ENCODE measurements around the gene RPS17. TPM values are rescaled to one million over a fixed set of nuclear protein-coding genes. Genes with fewer than 3 reads are reported as not detected.
"Not testable (repeated sequence)": the region's sequence is repeated elsewhere in the genome, so short reads cannot be mapped to it uniquely, and the experiment has no call there.

RPS17 gene
- total and polyA plus RNA-seq, 10 of the 15 experiments (the other 5 are each of a cell fraction or from before 2014, with no cell fraction given), result 1,223 to 7,871 (median 3,879) TPM

DNA sequence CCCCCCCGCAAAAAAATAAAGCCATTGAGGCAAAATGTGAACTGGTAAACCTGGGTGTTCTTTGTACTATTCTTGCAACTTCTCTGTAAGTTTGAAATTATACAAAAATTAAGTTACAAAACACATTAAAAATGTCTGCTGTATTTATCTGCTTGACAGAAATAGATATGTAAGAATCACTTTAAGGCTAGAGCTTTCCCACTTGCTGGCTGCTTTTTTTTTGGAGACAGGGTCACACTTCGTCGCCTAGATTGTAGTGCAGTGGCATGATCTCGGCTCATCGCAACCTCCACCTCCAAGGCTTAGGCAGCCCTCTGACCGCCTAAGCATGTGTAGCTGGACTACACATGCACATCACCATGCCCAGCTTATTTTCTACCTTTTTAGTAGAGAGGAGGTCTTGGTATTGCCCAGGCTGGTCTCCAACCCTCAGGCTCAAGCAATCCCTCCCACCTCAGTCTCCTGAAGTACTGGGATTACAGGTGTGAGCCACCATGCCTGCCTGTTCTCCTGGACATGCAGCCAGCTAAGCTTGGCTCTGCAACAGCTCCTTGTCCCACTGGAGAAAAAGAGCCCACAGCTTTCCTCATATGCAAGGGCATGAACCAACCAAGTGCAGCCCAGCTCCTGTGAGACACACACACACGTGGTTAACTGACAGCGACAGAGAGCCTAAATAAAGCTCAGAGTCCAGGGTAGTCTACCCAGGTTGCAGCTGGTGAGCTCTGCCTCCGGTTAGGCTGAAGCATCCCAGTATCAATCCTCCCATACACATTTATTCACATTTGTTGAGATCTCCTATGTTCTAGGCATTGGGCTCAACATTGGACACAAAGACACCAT, 4.5 kb downstream of the RPS17 start (continued):
- TF ChIP-seq, protein P1, sequence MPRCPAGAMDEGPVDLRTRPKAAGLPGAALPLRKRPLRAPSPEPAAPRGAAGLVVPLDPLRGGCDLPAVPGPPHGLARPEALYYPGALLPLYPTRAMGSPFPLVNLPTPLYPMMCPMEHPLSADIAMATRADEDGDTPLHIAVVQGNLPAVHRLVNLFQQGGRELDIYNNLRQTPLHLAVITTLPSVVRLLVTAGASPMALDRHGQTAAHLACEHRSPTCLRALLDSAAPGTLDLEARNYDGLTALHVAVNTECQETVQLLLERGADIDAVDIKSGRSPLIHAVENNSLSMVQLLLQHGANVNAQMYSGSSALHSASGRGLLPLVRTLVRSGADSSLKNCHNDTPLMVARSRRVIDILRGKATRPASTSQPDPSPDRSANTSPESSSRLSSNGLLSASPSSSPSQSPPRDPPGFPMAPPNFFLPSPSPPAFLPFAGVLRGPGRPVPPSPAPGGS (IDR thresholded peaks at IDR 0.05; ENCODE audit: borderline replicate concordance, insufficient read depth, low read depth, low read length, poor library complexity, severe bottlenecking), result peak; percentile 28
- no peak for TF ChIP-seq SP1 (IDR thresholded peaks at IDR 0.05; ENCODE audit: low read depth, low read length)
- TF ChIP-seq, protein P2, sequence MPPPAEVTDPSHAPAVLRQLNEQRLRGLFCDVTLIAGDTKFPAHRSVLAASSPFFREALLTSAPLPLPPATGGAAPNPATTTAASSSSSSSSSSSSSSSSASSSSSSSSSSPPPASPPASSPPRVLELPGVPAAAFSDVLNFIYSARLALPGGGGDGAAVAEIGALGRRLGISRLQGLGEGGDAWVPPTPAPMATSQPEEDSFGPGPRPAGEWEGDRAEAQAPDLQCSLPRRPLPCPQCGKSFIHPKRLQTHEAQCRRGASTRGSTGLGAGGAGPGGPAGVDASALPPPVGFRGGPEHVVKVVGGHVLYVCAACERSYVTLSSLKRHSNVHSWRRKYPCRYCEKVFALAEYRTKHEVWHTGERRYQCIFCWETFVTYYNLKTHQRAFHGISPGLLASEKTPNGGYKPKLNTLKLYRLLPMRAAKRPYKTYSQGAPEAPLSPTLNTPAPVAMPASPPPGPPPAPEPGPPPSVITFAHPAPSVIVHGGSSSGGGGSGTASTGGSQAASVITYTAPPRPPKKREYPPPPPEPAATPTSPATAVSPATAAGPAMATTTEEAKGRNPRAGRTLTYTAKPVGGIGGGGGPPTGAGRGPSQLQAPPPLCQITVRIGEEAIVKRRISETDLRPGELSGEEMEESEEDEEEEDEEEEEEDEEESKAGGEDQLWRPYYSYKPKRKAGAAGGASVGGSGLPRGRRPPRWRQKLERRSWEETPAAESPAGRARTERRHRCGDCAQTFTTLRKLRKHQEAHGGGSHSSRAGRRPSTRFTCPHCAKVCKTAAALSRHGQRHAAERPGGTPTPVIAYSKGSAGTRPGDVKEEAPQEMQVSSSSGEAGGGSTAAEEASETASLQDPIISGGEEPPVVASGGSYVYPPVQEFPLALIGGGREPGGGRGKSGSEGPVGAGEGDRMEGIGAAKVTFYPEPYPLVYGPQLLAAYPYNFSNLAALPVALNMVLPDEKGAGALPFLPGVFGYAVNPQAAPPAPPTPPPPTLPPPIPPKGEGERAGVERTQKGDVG (CRISPR knock-in tag; IDR thresholded peaks at IDR 0.05), result 0 out of 2 replicates have a peak, but pooled peaks have one; percentile 31
- peak; percentile 68; the same call in 1 of the 2 replicates for TF ChIP-seq PML (IDR thresholded peaks at IDR 0.05; ENCODE audit: low read length)
- 0 out of 2 replicates have a peak, but pooled peaks have one; percentile 18 for TF ChIP-seq FOXM1 (IDR thresholded peaks at IDR 0.05; ENCODE audit: low read depth, low read length)
- TF ChIP-seq POLR2AphosphoS5 (IDR thresholded peaks at IDR 0.05; ENCODE audit: low read length), result peak; percentile 79
- TF ChIP-seq TARDBP (IDR thresholded peaks at IDR 0.05; ENCODE audit: borderline replicate concordance), result peak; percentile 64

- POLR2A ChIA-PET; H3K9me3 ChIP-seq (replicated peaks; ENCODE audit: control insufficient read depth, insufficient read depth, low read length); H2AFZ ChIP-seq (ENCODE audit: control insufficient read depth, low read depth, low read length); BruUV-seq (replicated peaks); H3K4me3 ChIP-seq; RAD21 ChIA-PET (ENCODE audit: unreplicated experiment); H3K27me3 ChIP-seq (replicated peaks in 1 of 2; ENCODE audit: control insufficient read depth in 2 of 2, insufficient read depth in 2 of 2, low read length in 1 of 2); H3K4me2 ChIP-seq (ENCODE audit: control insufficient read depth, insufficient read depth); H3K9ac ChIP-seq (ENCODE audit: control insufficient read depth, insufficient read depth, low read length); H3K27ac ChIP-seq (ENCODE audit: control insufficient read depth, insufficient read depth); FAIRE-seq; ATAC-seq; CTCF ChIA-PET; SMC1A ChIA-PET (ENCODE audit: uncharacterized antibody, unreplicated experiment); DNase-seq (ENCODE audit: low read depth, low spot score): not testable (repeated sequence)
- Histone ChIP-seq H4K20me1 (ENCODE audit: control insufficient read depth, insufficient read depth) (peaks cover 14% of the 10 kb centered on the region), H3K4me1 (ENCODE audit: control insufficient read depth, insufficient read depth, low read length) (peaks cover 10% of the 10 kb centered on the region), H3K36me3 (ENCODE audit: control insufficient read depth in 2 of 2, insufficient read depth in 2 of 2, low read length in 1 of 2) (peaks cover 27 to 44% of the 10 kb centered on the region in 2 experiments), H3K79me2 (ENCODE audit: control insufficient read depth, insufficient read depth, low read length) (peaks cover 41% of the 10 kb centered on the region)
- intact Hi-C loops (cut with micrococcal nuclease; ENCODE audit: unreplicated experiment), result loop anchor here (10.0 kb wide), 2 partner anchors 300 to 670 kb away; partner anchors contain the start of gene HDGFL3
- in situ Hi-C loops (cut with MboI), result loop anchor here (5.0 kb wide), 1 partner anchor 452 kb away; the partner anchor contains the start of gene RAMAC
- WGBS (ENCODE audit: insufficient coverage, insufficient replicate concordance, low lambda C conversion rate, missing lambda C conversion rate), result 90% methylated on average over 5 of the region's 5 CpGs
Observed at GRCh38 chr15:82535151-82535550, 5.1 kb downstream of the RPS17 start.
